ENCODE results near the gene EXOC4.

Gene EXOC4

DNA sequence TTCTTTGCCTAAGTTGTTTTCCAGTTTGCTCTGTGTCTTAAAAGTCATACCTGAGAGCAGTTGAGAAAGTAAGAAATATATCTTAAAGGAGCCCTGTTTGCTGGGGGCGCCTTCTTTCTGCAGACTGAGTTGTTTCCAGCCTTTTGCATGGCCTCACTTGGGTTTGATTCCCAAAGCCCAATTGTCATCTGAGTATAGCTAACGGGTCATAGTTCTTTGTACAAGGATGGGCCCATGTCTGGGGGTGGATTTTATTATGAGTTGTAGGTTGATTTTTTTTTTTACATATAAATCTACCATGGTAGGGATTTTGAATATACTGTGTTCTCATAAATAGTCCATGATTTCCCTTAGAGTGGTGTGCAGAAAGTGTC, 555.6 kb downstream of the EXOC4 start:
- DNase-seq = no peak

DNA sequence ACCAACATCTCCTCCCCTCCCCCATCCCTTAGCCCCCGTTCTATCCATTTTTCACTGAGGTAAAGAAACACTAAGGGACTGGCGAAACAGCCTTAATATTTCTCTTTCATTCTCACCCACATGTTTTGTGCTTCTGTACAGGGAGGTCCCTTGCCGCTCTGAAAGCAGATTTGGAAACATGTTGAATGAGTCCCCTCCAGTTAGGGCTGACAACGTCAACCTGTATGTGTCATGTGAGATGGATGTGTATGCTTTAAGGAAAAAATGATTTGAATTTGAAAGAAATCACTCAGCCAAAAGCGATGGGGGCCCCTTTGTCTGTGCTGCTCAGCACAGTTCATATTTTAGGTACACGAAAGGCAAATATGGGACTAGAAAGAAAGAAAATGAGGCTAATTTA, 560.0 kb downstream of the EXOC4 start:
- no peak for DNase-seq

- DNase-seq = no peak
Measured at GRCh38 chr7:133815611-133816210, 562.8 kb downstream of the EXOC4 start.

DNA sequence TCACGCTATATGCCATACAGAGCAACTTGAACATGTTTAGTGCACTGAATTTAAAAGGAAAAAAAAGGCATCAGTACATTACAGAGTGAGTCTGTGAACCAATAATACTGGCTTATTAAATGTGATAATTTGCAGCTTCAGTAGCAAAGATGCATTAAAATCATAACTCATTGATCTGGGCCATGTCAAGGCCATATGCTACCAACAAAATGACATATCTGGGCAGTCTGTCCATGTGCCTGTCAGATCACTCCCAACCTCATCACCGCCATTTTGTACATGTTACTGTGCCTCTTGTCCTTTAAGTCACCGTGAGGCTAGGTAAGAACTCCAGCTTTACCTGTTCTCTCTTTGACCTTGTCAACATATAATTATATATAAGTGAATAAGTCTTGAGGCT, 566.8 kb downstream of the EXOC4 start:
- no peak for DNase-seq

DNA sequence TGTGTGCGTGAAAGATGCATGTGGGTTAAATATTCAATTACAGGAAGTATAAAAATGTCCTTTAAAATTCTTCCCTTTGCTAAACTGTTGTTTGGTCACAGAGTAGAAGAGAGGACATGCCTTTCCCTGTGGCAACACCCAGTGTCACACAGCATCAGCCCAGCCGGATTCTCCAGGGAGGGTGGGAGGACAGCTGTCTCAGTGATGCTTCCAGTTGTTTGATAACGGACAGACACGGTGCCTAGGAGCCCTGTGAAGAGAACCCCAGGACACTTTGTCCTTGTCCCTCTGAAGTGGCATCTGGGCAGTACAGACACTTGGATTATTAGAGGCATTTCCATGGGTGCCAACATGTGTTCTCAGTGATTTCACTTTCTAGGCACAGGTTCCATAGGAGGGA, 567.7 kb downstream of the EXOC4 start:
- DNase-seq = no peak

- DNase-seq = no peak
Measured at GRCh38 chr7:133821171-133821570, 568.3 kb downstream of the EXOC4 start.

DNA sequence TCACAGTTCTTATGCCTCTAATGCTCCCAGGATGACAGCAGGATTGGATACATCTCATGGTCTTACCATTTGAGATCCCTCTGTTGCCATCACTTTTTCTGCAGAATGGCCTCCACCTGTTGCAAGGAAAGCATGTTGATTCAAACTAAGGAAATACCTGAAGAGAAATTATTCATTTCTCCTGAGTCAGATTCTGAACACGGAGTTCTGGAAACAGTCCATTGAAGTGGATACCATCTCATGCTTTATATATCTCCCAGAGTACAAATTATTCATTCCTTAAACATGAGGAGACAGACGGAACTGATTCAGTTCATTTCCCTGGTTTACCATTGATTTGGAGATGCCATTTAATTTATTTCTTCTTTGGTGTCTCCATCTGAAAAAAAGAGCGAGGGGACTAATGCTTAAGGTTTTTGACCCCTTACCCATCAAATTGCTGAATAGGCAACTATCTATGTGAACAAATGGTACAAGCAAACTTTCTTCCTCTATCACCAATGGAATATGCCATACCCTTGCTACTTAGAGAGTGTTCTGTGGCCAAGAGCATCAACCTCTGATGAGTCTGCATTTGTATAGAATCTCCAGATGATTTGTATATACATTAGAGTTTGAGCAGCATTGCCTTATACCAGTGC, 569.2 kb downstream of the EXOC4 start:
- DNase-seq = no peak

DNA sequence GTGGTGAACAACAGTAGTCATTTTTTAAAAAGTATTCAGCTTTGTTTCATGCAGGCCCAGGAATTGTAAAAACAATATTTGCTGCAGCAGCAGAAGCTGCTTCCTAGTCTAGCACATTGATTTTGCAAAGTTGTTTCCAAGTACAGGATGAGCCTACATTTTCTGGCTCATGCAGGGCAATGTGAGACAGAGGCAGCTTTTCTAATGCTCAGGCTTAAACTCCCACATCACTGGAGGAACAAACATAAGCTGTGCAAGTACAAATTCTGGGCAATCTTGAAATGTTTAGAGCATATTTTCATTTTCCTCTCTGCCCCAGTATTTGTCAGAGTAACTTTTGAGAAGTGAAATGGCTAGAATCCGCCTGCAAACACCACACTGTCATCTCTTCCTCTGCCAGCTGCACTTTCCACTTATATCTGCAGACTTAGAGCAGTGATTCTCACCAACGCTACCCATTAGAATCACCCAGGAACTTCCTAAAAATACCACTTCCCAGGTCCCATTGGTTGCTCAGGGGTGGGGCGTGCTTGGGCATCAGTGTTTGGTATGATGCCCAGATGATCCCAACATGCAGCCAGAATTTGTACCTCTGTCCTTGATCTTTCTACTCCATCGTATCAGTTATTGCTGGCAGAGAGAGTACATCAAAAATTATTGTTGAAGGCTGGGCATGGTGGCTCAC, 570.1 kb downstream of the EXOC4 start:
- no peak for DNase-seq

GRCh38 chr7:133824132-133824531, 571.3 kb downstream of the EXOC4 start:
- DNase-seq = no peak

DNA sequence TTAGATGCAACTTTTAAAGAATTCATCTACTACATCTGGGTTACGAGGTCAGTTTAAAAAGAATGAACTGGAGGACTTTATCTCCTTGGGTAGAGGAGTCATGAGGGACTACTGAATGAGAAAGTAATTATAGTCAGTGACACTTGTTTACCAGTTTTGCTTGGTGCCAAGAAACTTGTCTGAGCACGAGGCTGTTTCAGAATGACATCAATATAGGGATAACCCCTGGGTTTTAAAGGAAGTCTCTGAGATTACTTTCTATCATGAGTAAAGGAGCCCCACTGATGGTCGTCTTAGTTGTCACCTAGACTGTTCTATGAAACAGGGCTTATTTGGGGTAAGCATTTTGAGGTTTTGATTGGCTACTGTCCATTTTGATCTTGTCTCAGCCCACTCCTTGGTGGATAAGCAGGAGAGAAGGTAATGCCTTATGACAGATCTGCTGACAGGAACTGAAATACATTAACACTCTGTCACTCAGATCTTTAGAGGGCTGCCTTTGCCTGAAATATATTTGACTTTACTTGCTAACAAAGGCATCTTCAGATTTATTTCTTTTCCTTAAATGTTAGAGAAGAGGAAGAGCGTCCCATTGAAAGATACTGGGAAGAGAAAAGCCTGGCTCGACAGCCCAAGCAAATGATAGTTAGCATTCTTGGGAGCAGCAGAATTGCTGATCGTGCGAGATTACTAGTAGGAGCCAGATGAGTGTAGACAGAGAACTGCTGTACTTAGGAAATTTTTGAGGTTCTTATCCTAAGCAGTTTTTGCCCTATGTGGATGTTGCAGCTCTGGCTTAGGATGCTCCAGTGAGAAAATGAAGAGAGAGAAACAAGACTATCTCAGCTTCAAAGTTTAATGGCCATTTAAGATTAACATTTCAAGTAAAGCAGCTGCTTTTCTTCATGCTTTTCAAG, 575.1 kb downstream of the EXOC4 start:
- DNase-seq = no peak

- DNase-seq = peak; percentile 59
Measured at GRCh38 chr7:133828906-133829305, 576.0 kb downstream of the EXOC4 start.

DNA sequence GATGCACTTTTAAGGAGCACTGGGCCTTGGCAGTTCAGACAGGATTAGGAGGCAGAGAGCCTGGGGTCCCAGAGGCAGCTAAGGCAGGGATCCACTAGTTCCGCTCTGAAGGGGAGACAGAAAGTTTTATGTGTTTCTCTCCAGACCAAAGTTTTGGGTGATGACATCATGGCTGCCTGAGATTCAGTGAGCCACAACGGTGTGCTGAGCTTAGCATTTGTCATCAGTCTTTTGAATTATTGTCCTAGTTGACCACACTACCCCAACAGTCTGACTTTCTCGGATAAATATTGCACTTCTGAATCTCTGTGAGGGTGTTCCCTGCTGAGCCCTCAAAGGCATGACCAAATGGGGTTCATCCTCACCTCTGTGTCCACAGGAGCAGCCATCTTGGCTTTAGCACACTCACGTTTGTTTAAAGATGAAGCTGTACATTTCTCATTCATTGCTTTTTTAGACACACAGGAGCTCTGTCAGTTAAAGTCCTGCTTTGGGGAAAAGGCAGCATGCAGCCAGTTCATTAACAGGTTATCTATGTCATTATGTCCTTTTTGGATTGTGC, 576.5 kb downstream of the EXOC4 start:
- DNase-seq = peak; percentile 97

- no peak for DNase-seq
Measured at GRCh38 chr7:133830081-133830480, 577.2 kb downstream of the EXOC4 start.

- DNase-seq = no peak
Measured at GRCh38 chr7:133836666-133837065, 583.8 kb downstream of the EXOC4 start.

- DNase-seq = no peak
Measured at GRCh38 chr7:133837224-133837623, 584.3 kb downstream of the EXOC4 start.

DNA sequence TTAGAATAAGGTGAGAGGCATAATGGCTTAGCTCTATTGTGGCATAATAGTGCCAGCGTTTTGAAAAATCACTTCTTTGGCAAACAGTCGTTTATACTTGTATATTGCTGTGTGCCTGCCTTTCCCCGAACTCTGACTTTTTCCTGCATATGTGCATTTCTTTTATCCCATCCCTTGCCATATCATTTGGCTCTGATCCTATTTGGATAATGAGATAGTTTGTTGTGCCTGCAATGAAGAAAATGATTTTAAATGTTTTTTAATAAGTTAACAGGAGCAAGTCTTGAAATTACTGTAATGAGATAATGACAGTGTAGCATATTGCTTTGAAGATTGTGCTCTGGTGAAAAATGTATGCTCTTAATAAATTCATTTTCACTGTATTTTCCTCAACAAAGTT, 586.2 kb downstream of the EXOC4 start:
- DNase-seq = no peak

GRCh38 chr7:133843341-133843740, 590.5 kb downstream of the EXOC4 start:
- DNase-seq = no peak

DNA sequence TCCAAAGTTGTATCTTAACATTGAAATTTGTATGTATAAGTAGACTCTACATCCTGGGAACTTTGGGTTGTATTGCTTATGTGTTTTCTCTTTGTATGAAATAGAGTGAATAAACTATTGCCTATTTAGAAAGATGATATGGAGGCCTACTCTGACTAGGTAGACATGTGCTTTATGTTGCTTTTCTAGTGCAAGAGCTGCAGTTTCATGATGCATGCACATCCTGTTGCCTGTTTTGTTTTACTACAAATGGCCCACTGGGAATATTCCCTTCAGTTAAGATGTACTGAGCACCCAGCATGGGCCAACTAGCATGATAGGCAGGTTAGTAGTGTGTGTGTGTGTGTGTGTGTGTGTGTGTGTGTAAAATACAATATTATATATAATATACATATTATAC, 592.1 kb downstream of the EXOC4 start:
- DNase-seq = no peak

DNA sequence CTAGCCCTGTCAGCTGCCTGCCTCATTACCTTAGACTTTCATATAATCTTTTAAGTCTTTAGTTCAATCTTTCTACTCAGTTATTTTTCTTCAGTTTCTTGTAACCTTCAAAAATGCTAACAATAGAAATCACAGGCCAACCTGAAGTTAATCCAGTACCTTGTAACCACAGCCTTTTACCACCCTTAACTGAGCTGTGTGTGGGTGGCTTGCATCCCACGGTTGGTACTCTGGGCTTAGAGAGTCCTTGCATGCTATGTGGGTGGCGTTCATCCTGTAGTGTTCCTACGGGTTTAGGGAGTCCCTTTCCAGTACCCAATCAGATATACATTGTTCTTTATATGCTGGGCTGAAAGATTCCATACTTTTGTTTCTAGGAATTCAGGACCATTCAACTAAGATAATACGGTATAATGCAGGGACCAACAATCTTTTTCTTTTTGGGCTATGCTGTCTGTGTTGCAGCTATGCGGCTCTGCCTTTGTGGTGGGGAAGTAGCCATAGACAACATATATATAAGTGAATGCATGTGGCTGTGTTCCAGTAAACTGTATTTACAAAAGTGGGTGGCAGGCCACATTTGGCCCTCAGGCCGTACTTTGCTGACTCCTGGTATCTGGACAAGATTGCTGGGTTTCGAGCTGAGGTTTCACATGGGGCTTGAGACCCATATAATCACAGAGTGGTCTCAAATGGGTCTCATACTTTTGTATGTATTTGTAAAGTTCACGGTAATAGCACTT, 593.5 kb downstream of the EXOC4 start:
- DNase-seq = no peak

DNA sequence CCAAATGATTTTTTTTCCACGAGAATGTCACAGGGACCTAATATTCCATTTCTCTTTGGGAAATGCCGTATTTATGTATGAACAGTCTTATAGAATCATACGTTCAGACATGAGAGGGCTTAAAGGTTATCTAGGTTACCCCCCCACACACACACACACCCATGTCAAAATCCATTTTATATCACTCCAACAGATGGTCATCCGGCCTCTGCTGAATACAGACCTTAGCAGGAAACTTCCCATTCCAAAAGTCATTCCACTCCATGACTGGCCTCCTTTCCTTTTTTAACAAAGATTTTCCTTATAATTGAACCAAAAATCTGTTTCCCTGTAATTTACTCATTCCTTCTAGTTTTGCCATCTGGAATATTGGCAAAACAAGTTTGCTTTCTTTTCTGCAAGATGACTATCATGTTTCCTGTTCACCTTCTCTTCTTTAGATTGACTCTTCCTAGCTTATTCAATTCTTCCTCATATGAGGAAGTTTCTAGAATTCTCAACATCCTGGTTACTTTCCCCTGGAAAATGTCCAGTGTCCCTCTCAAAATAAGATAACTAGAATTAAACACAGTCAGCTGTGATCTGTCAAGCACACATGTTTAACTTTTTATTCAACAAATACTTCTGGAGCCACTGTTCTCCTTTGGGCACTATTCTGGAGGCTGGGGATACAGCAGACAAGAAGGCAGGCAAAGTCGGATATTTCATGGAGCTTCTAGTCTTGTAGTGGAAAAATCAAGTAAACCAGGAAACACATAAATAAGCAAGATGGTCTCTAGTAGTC, 597.8 kb downstream of the EXOC4 start:
- DNase-seq = no peak

DNA sequence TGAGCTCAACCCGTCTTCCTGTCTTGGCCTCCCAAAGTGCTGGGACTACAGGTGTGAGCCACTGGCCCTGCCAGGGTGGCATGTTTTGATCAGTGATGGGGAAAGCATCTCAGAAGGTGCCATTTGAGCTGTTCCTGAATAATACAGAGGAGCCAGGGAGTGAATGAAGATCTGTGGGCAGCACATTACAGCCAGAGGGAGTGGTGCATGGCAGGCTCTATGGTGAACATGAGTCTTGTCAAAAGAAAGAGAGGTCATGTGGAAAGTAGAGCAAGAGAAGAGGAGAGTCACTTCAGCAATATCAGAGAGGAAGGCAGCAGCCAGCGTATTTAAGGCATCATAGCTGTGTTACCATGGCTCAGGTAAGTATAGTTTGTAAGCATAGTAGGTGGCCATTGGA, 598.5 kb downstream of the EXOC4 start:
- peak; percentile 20 for DNase-seq

All from kidney glomerular epithelial cell (primary cell).